ENCODE measurements around the gene SCN11A.
"Not testable (repeated sequence)": the region's sequence is repeated elsewhere in the genome, so short reads cannot be mapped to it uniquely, and the experiment has no call there.

SCN11A gene

GRCh38 chr3:39064646-39065045 is 12.9 kb upstream of the SCN11A start:
- DNase-seq: no peak

- DNase-seq: no peak
These were observed 11.4 kb upstream of the SCN11A start for GRCh38 chr3:39063143-39063542.

GRCh38 chr3:39062180-39062579 is 10.4 kb upstream of the SCN11A start:
- DNase-seq: no peak

GRCh38 chr3:39061228-39061627 is 9.5 kb upstream of the SCN11A start:
- DNase-seq: not testable (repeated sequence)

- DNase-seq: no peak
These were observed 4.4 kb upstream of the SCN11A start for GRCh38 chr3:39056151-39056550.

- no peak for DNase-seq
These were observed 2.0 kb upstream of the SCN11A start for GRCh38 chr3:39053696-39054095.

GRCh38 chr3:39052583-39052982 is 839 bp upstream of the SCN11A start:
- no peak for DNase-seq

GRCh38 chr3:39050029-39050428 is 1.7 kb downstream of the SCN11A start:
- no peak for DNase-seq

GRCh38 chr3:39038165-39038564 is 13.6 kb downstream of the SCN11A start:
- DNase-seq: no peak

GRCh38 chr3:39029556-39029955 is 22.2 kb downstream of the SCN11A start:
- no peak for DNase-seq

GRCh38 chr3:39028546-39028945 is 23.2 kb downstream of the SCN11A start:
- no peak for DNase-seq

GRCh38 chr3:39025222-39025970 is 26.3 kb downstream of the SCN11A start:
- DNase-seq: no peak

GRCh38 chr3:39024497-39024896 is 27.2 kb downstream of the SCN11A start:
- DNase-seq: no peak

GRCh38 chr3:39022286-39022630 is 29.5 kb downstream of the SCN11A start:
- no peak for DNase-seq

- no peak for DNase-seq
These were observed 30.1 kb downstream of the SCN11A start for GRCh38 chr3:39021465-39022285.

- no peak for DNase-seq
These were observed 30.7 kb downstream of the SCN11A start for GRCh38 chr3:39021029-39021428.

- DNase-seq: no peak
These were observed 32.4 kb downstream of the SCN11A start for GRCh38 chr3:39019299-39019698.

- DNase-seq: no peak
These were observed 36.3 kb downstream of the SCN11A start for GRCh38 chr3:39015418-39015817.

GRCh38 chr3:39013921-39014509 is 37.7 kb downstream of the SCN11A start:
- DNase-seq: no peak

- DNase-seq: no peak
These were observed 38.5 kb downstream of the SCN11A start for GRCh38 chr3:39013289-39013688.

- DNase-seq: no peak
These were observed 40.5 kb downstream of the SCN11A start for GRCh38 chr3:39011191-39011736.

GRCh38 chr3:39005295-39005694 is 46.4 kb downstream of the SCN11A start:
- DNase-seq: no peak
